Endodermal cell (in vitro differentiated cells): ENCODE data around the gene RALA. TPM values are rescaled to one million over a fixed set of nuclear protein-coding genes. Genes with fewer than 3 reads are reported as not detected.
A peak's percentile ranks its signal among the peaks of the same experiment; 100 is the strongest.

Experiments used
- DNase-seq: peaks from one replicate; pipeline ENCODE4 v3.0.0-alpha.2; 2017
- H3K27ac ChIP-seq: 2 replicates; pipeline ENCODE4 v1.5.1; 2013; ENCODE audit warnings: mild to moderate bottlenecking, low read depth, low read length, moderate library complexity
- H3K27me3 ChIP-seq: 2 replicates; pipeline ENCODE4 v1.6.1; 2013; ENCODE audit warnings: mild to moderate bottlenecking, low read length, moderate library complexity; ENCODE audit not compliant: insufficient read depth, control insufficient read depth, poor library complexity, severe bottlenecking
- H3K36me3 ChIP-seq: 2 replicates; pipeline ENCODE4 v1.7.0; 2013; ENCODE audit warnings: mild to moderate bottlenecking, low read length, moderate library complexity; ENCODE audit not compliant: control insufficient read depth, insufficient read depth
- H3K4me1 ChIP-seq: one replicate; pipeline ENCODE4 v1.7.0; 2013; ENCODE audit warnings: low read length; ENCODE audit not compliant: control insufficient read depth, insufficient read depth
- H3K4me3 ChIP-seq: 2 replicates; pipeline ENCODE4 v1.5.1; 2013; ENCODE audit warnings: mild to moderate bottlenecking, low read length, moderate library complexity
- H3K9ac ChIP-seq: 2 replicates; pipeline ENCODE4 v1.6.1; 2013; ENCODE audit warnings: mild to moderate bottlenecking, low read length, moderate library complexity; ENCODE audit not compliant: poor library complexity, severe bottlenecking; ENCODE audit errors: extremely low read depth
- H3K9me3 ChIP-seq: 2 replicates; pipeline ENCODE4 v1.6.1; 2013; ENCODE audit warnings: mild to moderate bottlenecking, low read length, moderate library complexity; ENCODE audit not compliant: control insufficient read depth
- H3K27ac Mint-ChIP-seq: 2 replicates; pipeline ENCODE4 v1.8.0; 2020; ENCODE audit warnings: mixed read lengths
- H3K27me3 Mint-ChIP-seq: 2 replicates; pipeline ENCODE4 v1.8.0; 2021; ENCODE audit warnings: mild to moderate bottlenecking, mixed read lengths; ENCODE audit not compliant: insufficient read depth
- H3K36me3 Mint-ChIP-seq: 2 replicates; pipeline ENCODE4 v1.8.0; 2020; ENCODE audit warnings: low read depth, mixed read lengths
- H3K4me1 Mint-ChIP-seq: 2 replicates; pipeline ENCODE4 v1.8.0; 2020; ENCODE audit warnings: mixed read lengths
- H3K4me3 Mint-ChIP-seq: 2 replicates; pipeline ENCODE4 v1.8.0; 2020; ENCODE audit warnings: mild to moderate bottlenecking, moderate library complexity, mixed read lengths
- H3K9me3 Mint-ChIP-seq: 2 replicates; pipeline ENCODE4 v1.8.0; 2020; ENCODE audit warnings: mild to moderate bottlenecking, mixed read lengths
- CTCF ChIP-seq: fragments of 200-600 bp; sonication (generic); conservative IDR thresholded peaks from 2 replicates; pipeline ENCODE4 v1.5.0; 2021; ENCODE audit warnings: antibody characterized with exemption, mild to moderate bottlenecking
- WGBS, 2 experiments: methylation state at CpG; one replicate each; pipeline versions ENCODE4 v1.1.5 to v1.1.7; 2013; ENCODE audit warnings: missing lambda C conversion rate in 2 of 2, mixed read lengths in 1 of 2; ENCODE audit not compliant: insufficient coverage in 1 of 2, insufficient read length in 1 of 2; 5-methylcytosine and 5-hydroxymethylcytosine counted together
- total RNA-seq, 2 donors: library from RNA; stranded (reverse); fragmentation: NEBNext Ultra II Directional in 1 of 2; extraction: Animal tissue kit (Norgen Biotek cat#: 25700) in 1 of 2; gene quantifications; 2 replicates in 1 of 2; 3 replicates in 1 of 2; pipeline ENCODE4 v1.2.1, GENCODE V29; 2021

RALA gene
- total RNA-seq, 2 donors from 2014 or later = 43.9 to 46.4 TPM

- H3K4me1 Mint-ChIP-seq = peaks cover 18% of the 10 kb centered on the region
- no peaks in the 10 kb centered on the region for H3K27me3 Mint-ChIP-seq
- Histone ChIP-seq H3K27me3 (no peaks in the 10 kb centered on the region), H3K27ac (no peak overlapping the region), H3K9me3 (peaks cover 38% of the 10 kb centered on the region), H3K4me1 (no peaks in the 10 kb centered on the region), H3K4me3 (peak overlapping the region; percentile 50), H3K36me3 (peaks cover 18% of the 10 kb centered on the region), H3K9ac (no peak overlapping the region)
- H3K36me3 Mint-ChIP-seq = peaks cover 45% of the 10 kb centered on the region
- H3K9me3 Mint-ChIP-seq = peaks cover 28% of the 10 kb centered on the region
- TF ChIP-seq CTCF = no peak
- no peak overlapping the region for H3K27ac Mint-ChIP-seq
- DNase-seq = no peak
- no peak overlapping the region for H3K4me3 Mint-ChIP-seq
These were observed 39.9 kb downstream of the RALA start for GRCh38 chr7:39663263-39663662.

GRCh38 chr7:39664057-39664456, 40.7 kb downstream of the RALA start:
- Mint-ChIP-seq H3K9me3 (peaks cover 28% of the 10 kb centered on the region), H3K4me3 (no peak overlapping the region), H3K36me3 (peaks cover 43% of the 10 kb centered on the region), H3K27ac (no peak overlapping the region), H3K4me1 (peaks cover 18% of the 10 kb centered on the region), H3K27me3 (no peaks in the 10 kb centered on the region)
- Histone ChIP-seq H3K4me3 (peak overlapping the region; percentile 50), H3K36me3 (peaks cover 18% of the 10 kb centered on the region), H3K27me3 (no peaks in the 10 kb centered on the region), H3K9me3 (peaks cover 38% of the 10 kb centered on the region), H3K27ac (no peak overlapping the region), H3K9ac (no peak overlapping the region), H3K4me1 (no peaks in the 10 kb centered on the region)
- no peak for TF ChIP-seq CTCF
- no peak for DNase-seq
- WGBS, 2 experiments = 79 to 80% methylated on average over 1 of the region's 1 CpG

- no peak for TF ChIP-seq CTCF
- Histone ChIP-seq H3K9me3 (peaks cover 38% of the 10 kb centered on the region), H3K36me3 (peaks cover 13% of the 10 kb centered on the region), H3K4me1 (no peaks in the 10 kb centered on the region), H3K27ac (no peak overlapping the region), H3K27me3 (no peaks in the 10 kb centered on the region), H3K9ac (no peak overlapping the region), H3K4me3 (no peak overlapping the region)
- Mint-ChIP-seq H3K4me1 (peaks cover 18% of the 10 kb centered on the region), H3K36me3 (peaks cover 41% of the 10 kb centered on the region), H3K27ac (no peak overlapping the region), H3K27me3 (no peaks in the 10 kb centered on the region), H3K9me3 (peaks cover 28% of the 10 kb centered on the region), H3K4me3 (no peak overlapping the region)
- WGBS, 2 experiments = 90 to 96% methylated on average over 2 to 3 of the region's 3 CpGs
- DNase-seq = no peak
These were observed 41.2 kb downstream of the RALA start for GRCh38 chr7:39664585-39664984.
